GM21717 (cell line): ENCODE data around the gene DOHH.
A peak's percentile ranks its signal among the peaks of the same experiment; 100 is the strongest.

Experiments used
- ATAC-seq: cut with Tn5 transposase; IDR thresholded peaks from one replicate; pipeline ENCODE4 v1.9.1; 2021; ENCODE audit warnings: mild to moderate bottlenecking, moderate library complexity; ENCODE audit not compliant: unreplicated experiment

DOHH gene

GRCh38 chr19:3500429-3501101 lies at the start of gene DOHH:
Gene DOHH, minus strand, starts transcription at chr19:3500674. Its CDS starts 3,860 bp downstream, at chr19:3496814.
- peak; percentile 68 for ATAC-seq

- ATAC-seq: no peak
Measured at GRCh38 chr19:3549816-3550215, 49.3 kb upstream of the DOHH start.

- ATAC-seq: no peak
Measured at GRCh38 chr19:3548606-3549005, 48.1 kb upstream of the DOHH start.

GRCh38 chr19:3547767-3548282 lies 47.4 kb upstream of the DOHH start:
- no peak for ATAC-seq

- ATAC-seq: no peak
Measured at GRCh38 chr19:3547301-3547731, 46.8 kb upstream of the DOHH start.

GRCh38 chr19:3546119-3546518 lies 45.6 kb upstream of the DOHH start:
- ATAC-seq: no peak

- ATAC-seq: no peak
Measured at GRCh38 chr19:3545669-3546034, 45.2 kb upstream of the DOHH start.

- ATAC-seq: no peak
Measured at GRCh38 chr19:3544742-3545668, 44.5 kb upstream of the DOHH start.

- no peak for ATAC-seq
Measured at GRCh38 chr19:3544058-3544376, 43.5 kb upstream of the DOHH start.

GRCh38 chr19:3543150-3544057 lies 42.9 kb upstream of the DOHH start:
- ATAC-seq: no peak

GRCh38 chr19:3539756-3540118 lies 39.3 kb upstream of the DOHH start:
- ATAC-seq: no peak

- ATAC-seq: no peak
Measured at GRCh38 chr19:3538965-3539755, 38.7 kb upstream of the DOHH start, which contains the start of gene TEKTIP1. Gene TEKTIP1, plus strand, starts transcription at chr19:3539174. Its CDS starts 4 bp downstream, at chr19:3539178.

GRCh38 chr19:3538258-3538929 lies 37.9 kb upstream of the DOHH start:
- ATAC-seq: no peak

GRCh38 chr19:3537438-3538240 lies 37.2 kb upstream of the DOHH start:
- ATAC-seq: no peak

GRCh38 chr19:3537101-3537437 lies 36.6 kb upstream of the DOHH start:
- no peak for ATAC-seq

- no peak for ATAC-seq
Measured at GRCh38 chr19:3536429-3537100, 36.1 kb upstream of the DOHH start.

GRCh38 chr19:3535981-3536380 lies 35.5 kb upstream of the DOHH start:
- ATAC-seq: no peak

GRCh38 chr19:3535563-3535965 lies 35.1 kb upstream of the DOHH start:
- no peak for ATAC-seq

- ATAC-seq: no peak
Measured at GRCh38 chr19:3535235-3535535, 34.7 kb upstream of the DOHH start.
